ENCODE measurements around the gene PDCL3. TPM values are rescaled to one million over a fixed set of nuclear protein-coding genes. Genes with fewer than 3 reads are reported as not detected.

PDCL3 gene
- total and polyA plus RNA-seq, 7 experiments from 2014 or later: 16.6 to 63.4 (median 21.3) TPM

GRCh38 chr2:100603414-100603813, 40.6 kb downstream of the PDCL3 start:
- Mint-ChIP-seq H3K4me1 (peaks cover 0 to 10% (median 7%) of the 10 kb centered on the region in 7 donors), H3K36me3 (no peaks in the 10 kb centered on the region), H3K27ac (no peak overlapping the region), H3K27me3 (peaks cover 0 to 8% (median 0%) of the 10 kb centered on the region in 5 donors), H3K9me3 (no peaks in the 10 kb centered on the region), H3K4me3 (no peak overlapping the region)
- Histone ChIP-seq H3K4me3 (ENCODE audit: low read length) (no peak overlapping the region), H3K36me3 (ENCODE audit: control insufficient read depth in 2 of 3, insufficient read depth in 3 of 3, low read length in 3 of 3) (no peaks in the 10 kb centered on the region), H3K4me1 (ENCODE audit: control insufficient read depth in 2 of 2, insufficient read depth in 2 of 2, low read length in 2 of 2) (no peaks in the 10 kb centered on the region), H3K27ac (ENCODE audit: low read depth, low read length) (no peak overlapping the region), H3K9me3 (ENCODE audit: control insufficient read depth in 2 of 3, low read length in 3 of 3) (no peaks in the 10 kb centered on the region), H3K27me3 (ENCODE audit: control insufficient read depth in 2 of 2, insufficient read depth in 2 of 2, low read length in 2 of 2) (no peaks in the 10 kb centered on the region)
- intact Hi-C loops (cut with micrococcal nuclease): no loop called here
- ATAC-seq (no peak), DNase-seq (no peak)
- CTCF ChIA-PET: interaction anchor here (0.9 to 1.8 kb wide), 3 partner anchors 51 to 382 kb away, joined by 3 to 9 read pairs (median 4); no protein-coding TSS in a partner anchor
- POLR2A ChIA-PET: no interaction called here

DNA sequence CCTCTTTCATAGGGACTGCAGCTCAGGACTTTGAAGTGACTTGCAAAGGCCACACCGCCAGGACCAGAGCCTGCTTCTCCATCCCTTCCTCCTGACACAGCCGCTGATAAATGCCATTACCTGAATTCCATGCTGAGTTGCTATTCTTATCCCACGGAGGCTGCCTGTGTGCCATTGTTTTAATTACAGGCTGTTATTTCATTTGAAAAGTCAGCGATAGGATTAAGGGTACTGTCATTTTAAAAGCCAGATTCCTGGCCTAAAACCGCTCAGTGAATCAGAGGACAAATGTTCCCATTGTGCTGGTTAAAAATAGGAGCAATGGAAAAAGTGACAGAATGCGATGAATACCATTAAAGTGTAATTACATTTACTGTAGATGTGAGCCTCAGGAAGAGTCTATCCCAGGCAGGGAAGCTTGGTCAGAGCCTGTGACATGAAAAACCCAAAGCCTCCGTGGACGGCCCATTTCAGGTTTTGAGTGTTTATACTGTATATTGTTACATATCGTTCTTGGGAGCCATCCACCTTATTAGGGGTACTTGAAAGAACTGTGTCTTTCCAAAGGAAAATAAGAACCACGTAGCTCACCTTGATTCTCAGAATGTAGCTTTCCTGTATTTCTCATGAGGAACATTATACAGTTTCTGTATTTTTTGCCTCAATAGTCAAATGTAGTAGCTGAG, 41.3 kb downstream of the PDCL3 start:
- Mint-ChIP-seq H3K27ac (no peak overlapping the region), H3K27me3 (peaks cover 0 to 6% (median 0%) of the 10 kb centered on the region in 5 donors), H3K4me3 (no peak overlapping the region), H3K36me3 (no peaks in the 10 kb centered on the region), H3K9me3 (no peaks in the 10 kb centered on the region), H3K4me1 (peaks cover 0 to 10% (median 7%) of the 10 kb centered on the region in 7 donors)
- Histone ChIP-seq H3K36me3 (ENCODE audit: control insufficient read depth in 2 of 3, insufficient read depth in 3 of 3, low read length in 3 of 3) (no peaks in the 10 kb centered on the region), H3K4me1 (ENCODE audit: control insufficient read depth in 2 of 2, insufficient read depth in 2 of 2, low read length in 2 of 2) (no peaks in the 10 kb centered on the region), H3K27me3 (ENCODE audit: control insufficient read depth in 2 of 2, insufficient read depth in 2 of 2, low read length in 2 of 2) (no peaks in the 10 kb centered on the region), H3K4me3 (ENCODE audit: low read length) (no peak overlapping the region), H3K9me3 (ENCODE audit: control insufficient read depth in 2 of 3, low read length in 3 of 3) (no peaks in the 10 kb centered on the region), H3K27ac (ENCODE audit: low read depth, low read length) (no peak overlapping the region)
- ChIA-PET CTCF (interaction anchor here (1.1 to 1.8 kb wide), 4 partner anchors 11 to 383 kb away, joined by 4 to 9 read pairs (median 5); no protein-coding TSS in a partner anchor), POLR2A (no interaction called here)
- DNase-seq: no peak
- intact Hi-C loops (cut with micrococcal nuclease): no loop called here
- no peak for ATAC-seq

DNA sequence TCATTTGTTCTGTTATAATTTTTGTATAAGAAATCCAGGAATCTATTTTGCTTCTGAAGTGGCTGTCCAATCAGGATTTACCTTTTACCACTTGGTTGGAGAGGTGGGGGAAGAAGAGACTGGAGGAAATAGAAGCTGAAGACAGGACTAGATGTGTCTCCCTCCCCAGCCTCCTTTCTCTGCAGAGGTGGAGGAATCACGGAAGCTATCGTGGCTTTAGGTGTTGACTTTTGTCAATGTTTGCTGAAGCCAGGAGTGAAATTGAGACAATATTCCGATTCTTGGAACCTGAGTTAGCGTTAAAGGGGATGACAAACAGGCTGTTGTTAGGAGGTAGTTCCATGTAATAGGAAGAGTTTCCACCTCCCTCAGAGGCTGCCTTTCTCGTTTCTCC, 43.5 kb downstream of the PDCL3 start:
- intact Hi-C loops (cut with micrococcal nuclease): loop anchor here (2.0 to 5.0 kb wide), 4 partner anchors 18 to 601 kb away; no protein-coding TSS in a partner anchor
- Mint-ChIP-seq H3K27ac (peak overlapping the region in 1 of 9 donors; percentile 14), H3K27me3 (peaks cover 0 to 11% (median 0%) of the 10 kb centered on the region in 5 donors)

GRCh38 chr2:100606726-100607343, 44.0 kb downstream of the PDCL3 start:
- H3K27ac ChIP-seq (ENCODE audit: low read depth, low read length): no peak overlapping the region
- H3K27me3 Mint-ChIP-seq: peaks cover 0 to 11% (median 0%) of the 10 kb centered on the region in 5 donors
- no peaks in the 10 kb centered on the region for H3K36me3 Mint-ChIP-seq
- H3K4me1 ChIP-seq (ENCODE audit: control insufficient read depth in 2 of 2, insufficient read depth in 2 of 2, low read length in 2 of 2): peaks cover 0 to 4% of the 10 kb centered on the region in 2 donors
- POLR2A ChIA-PET: interaction anchor here (0.5 to 1.0 kb wide), 3 partner anchors 18 to 46 kb away, joined by 3 to 4 read pairs (median 3); no protein-coding TSS in a partner anchor
- DNase-seq (peak in 8 of 9 donors; percentile 18 to 61 (median 38)), ATAC-seq (peak; percentile 68)
- no peaks in the 10 kb centered on the region for H3K27me3 ChIP-seq (ENCODE audit: control insufficient read depth in 2 of 2, insufficient read depth in 2 of 2, low read length in 2 of 2)
- H3K9me3 Mint-ChIP-seq: no peaks in the 10 kb centered on the region
- H3K4me1 Mint-ChIP-seq: peaks cover 5 to 12% (median 6%) of the 10 kb centered on the region in 7 donors
- H3K27ac Mint-ChIP-seq: peak overlapping the region in 4 of 9 donors; percentile 10 to 66 (median 14)
- CTCF ChIA-PET: interaction anchor here (0.6 to 2.4 kb wide), 15 partner anchors 13 to 598 kb away, joined by 3 to 10 read pairs (median 4); no protein-coding TSS in a partner anchor
- H3K4me3 ChIP-seq (ENCODE audit: low read length): no peak overlapping the region
- intact Hi-C loops (cut with micrococcal nuclease): loop anchor here (1.0 to 5.0 kb wide), 5 partner anchors 12 to 600 kb away; no protein-coding TSS in a partner anchor
- H3K9me3 ChIP-seq (ENCODE audit: control insufficient read depth in 2 of 3, low read length in 3 of 3): no peaks in the 10 kb centered on the region
- no peaks in the 10 kb centered on the region for H3K36me3 ChIP-seq (ENCODE audit: control insufficient read depth in 2 of 3, insufficient read depth in 3 of 3, low read length in 3 of 3)
- H3K4me3 Mint-ChIP-seq: no peak overlapping the region

More for the DNA sequence above, 43.5 kb downstream of the PDCL3 start:
- no peak for DNase-seq
- H3K4me3 ChIP-seq (ENCODE audit: low read length): no peak overlapping the region
- no peaks in the 10 kb centered on the region for H3K27me3 ChIP-seq (ENCODE audit: control insufficient read depth in 2 of 2, insufficient read depth in 2 of 2, low read length in 2 of 2)
- H3K4me1 Mint-ChIP-seq: peaks cover 5 to 12% (median 10%) of the 10 kb centered on the region in 7 donors
- no peak overlapping the region for H3K27ac ChIP-seq (ENCODE audit: low read depth, low read length)
- no peaks in the 10 kb centered on the region for H3K36me3 ChIP-seq (ENCODE audit: control insufficient read depth in 2 of 3, insufficient read depth in 3 of 3, low read length in 3 of 3)
- peaks cover 0 to 4% of the 10 kb centered on the region in 2 donors for H3K4me1 ChIP-seq (ENCODE audit: control insufficient read depth in 2 of 2, insufficient read depth in 2 of 2, low read length in 2 of 2)
- POLR2A ChIA-PET: interaction anchor here (0.5 to 1.0 kb wide), 3 partner anchors 18 to 45 kb away, joined by 3 to 4 read pairs (median 3); no protein-coding TSS in a partner anchor
- CTCF ChIA-PET: interaction anchor here (0.6 to 2.4 kb wide), 11 partner anchors 13 to 397 kb away, joined by 3 to 10 read pairs (median 6); no protein-coding TSS in a partner anchor
- no peaks in the 10 kb centered on the region for H3K9me3 ChIP-seq (ENCODE audit: control insufficient read depth in 2 of 3, low read length in 3 of 3)
- H3K36me3 Mint-ChIP-seq: no peaks in the 10 kb centered on the region
- no peak for ATAC-seq
- H3K4me3 Mint-ChIP-seq: no peak overlapping the region
- no peaks in the 10 kb centered on the region for H3K9me3 Mint-ChIP-seq

DNA sequence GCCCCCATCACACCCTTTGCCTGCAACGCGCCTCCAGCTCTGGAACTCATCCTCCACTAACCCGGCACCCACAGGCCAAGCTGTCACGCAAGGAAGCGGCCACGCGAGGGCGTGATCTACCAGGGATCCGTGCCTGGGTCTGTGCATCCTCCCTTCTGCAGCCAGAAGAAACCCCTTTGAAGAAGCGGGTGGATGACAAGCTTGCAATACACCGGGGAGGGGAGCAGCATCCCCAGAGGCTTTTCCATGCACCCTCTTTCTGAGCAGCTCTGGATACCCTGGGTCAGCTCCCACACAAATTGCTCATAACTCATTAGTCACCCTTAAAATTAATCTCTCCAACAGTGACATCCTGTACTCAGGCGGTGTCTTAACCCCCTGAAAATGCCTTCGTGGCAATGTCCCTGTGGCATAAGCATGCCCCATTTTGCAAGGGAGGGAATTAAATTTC, 47.6 kb downstream of the PDCL3 start:
- H3K27me3 Mint-ChIP-seq: peaks cover 0 to 12% (median 0%) of the 10 kb centered on the region in 5 donors
- H3K9me3 Mint-ChIP-seq: no peaks in the 10 kb centered on the region
- POLR2A ChIA-PET: interaction anchor here (0.7 to 1.5 kb wide), 5 partner anchors 33 to 370 kb away, joined by 3 to 5 read pairs (median 3); no protein-coding TSS in a partner anchor
- Histone ChIP-seq H3K4me3 (ENCODE audit: low read length) (no peak overlapping the region), H3K9me3 (ENCODE audit: control insufficient read depth in 2 of 3, low read length in 3 of 3) (no peaks in the 10 kb centered on the region), H3K27me3 (ENCODE audit: control insufficient read depth in 2 of 2, insufficient read depth in 2 of 2, low read length in 2 of 2) (no peaks in the 10 kb centered on the region), H3K36me3 (ENCODE audit: control insufficient read depth in 2 of 3, insufficient read depth in 3 of 3, low read length in 3 of 3) (no peaks in the 10 kb centered on the region), H3K4me1 (ENCODE audit: control insufficient read depth in 2 of 2, insufficient read depth in 2 of 2, low read length in 2 of 2) (peaks cover 0 to 4% of the 10 kb centered on the region in 2 donors), H3K27ac (ENCODE audit: low read depth, low read length) (no peak overlapping the region)
- H3K27ac Mint-ChIP-seq: no peak overlapping the region
- H3K36me3 Mint-ChIP-seq: no peaks in the 10 kb centered on the region
- intact Hi-C loops (cut with micrococcal nuclease): loop anchor here (1.0 to 5.0 kb wide), 11 partner anchors 20 to 595 kb away; partner anchors contain the start of genes NPAS2 (in 1 of the 2) and TBC1D8 (in 1 of the 2)
- peak; percentile 91 for ATAC-seq
- no peak overlapping the region for H3K4me3 Mint-ChIP-seq
- peaks cover 5 to 17% (median 10%) of the 10 kb centered on the region in 7 donors for H3K4me1 Mint-ChIP-seq
- DNase-seq: peak; percentile 67 to 86 (median 79)
- CTCF ChIA-PET: interaction anchor here (0.6 to 4.1 kb wide), 39 partner anchors 10 to 1630 kb away, joined by 3 to 46 read pairs (median 4); partner anchors contain the start of gene RPL31

Measured in naive thymus-derived CD4-positive, alpha-beta T cell (primary cell).